Measurements from ENCODE around the gene TXNDC5. TPM values are rescaled to one million over a fixed set of nuclear protein-coding genes. Genes with fewer than 3 reads are reported as not detected.

The TXNDC5 gene
- total RNA-seq, 1 donor from 2014 or later, result 192 TPM

DNA sequence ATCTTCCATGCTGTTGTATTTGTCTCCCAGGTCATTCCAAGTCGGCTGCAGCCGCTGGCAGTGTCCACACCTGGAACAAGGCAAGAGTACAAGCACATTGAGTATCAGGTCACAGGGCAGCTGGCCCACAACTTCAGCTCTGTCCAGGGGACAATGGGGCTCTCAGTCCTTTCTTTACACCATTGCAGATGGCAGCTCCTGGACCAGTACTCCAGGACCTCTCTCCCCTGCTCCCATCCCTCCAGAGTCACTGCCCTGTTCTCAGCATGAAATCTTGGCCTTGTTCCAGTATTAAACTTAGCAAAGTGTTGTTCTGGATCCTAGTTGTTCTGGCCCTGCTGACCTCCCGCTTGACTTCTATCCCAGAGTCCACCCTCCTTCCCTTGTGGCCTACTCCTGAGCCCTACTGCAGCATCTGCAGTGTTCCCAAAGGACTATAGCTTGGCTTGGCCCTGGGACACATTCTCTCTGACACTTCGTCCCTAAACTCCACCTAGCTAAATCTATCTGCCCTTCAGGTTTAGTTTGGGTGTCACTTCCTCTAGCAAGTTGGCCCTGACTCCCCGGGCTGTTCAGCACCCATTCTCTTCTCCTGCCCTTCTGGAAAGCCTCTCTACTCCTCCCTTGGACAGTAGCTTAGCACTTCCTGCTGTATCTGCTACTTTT, 5.8 kb downstream of the TXNDC5 start:
- Histone ChIP-seq H3K4me1 (peaks cover 3 to 9% of the 10 kb centered on the region in 2 donors), H3K27ac (no peak overlapping the region), H3K36me3 (peaks cover 43 to 48% of the 10 kb centered on the region in 2 donors), H3K9me3 (no peaks in the 10 kb centered on the region), H3K27me3 (no peaks in the 10 kb centered on the region), H3K4me3 (no peak overlapping the region)
- intact Hi-C loops (cut with DNase I), result no loop called here
- no peak for DNase-seq (ENCODE audit: low spot score in 2 of 2)
- TF ChIP-seq, protein P1, sequence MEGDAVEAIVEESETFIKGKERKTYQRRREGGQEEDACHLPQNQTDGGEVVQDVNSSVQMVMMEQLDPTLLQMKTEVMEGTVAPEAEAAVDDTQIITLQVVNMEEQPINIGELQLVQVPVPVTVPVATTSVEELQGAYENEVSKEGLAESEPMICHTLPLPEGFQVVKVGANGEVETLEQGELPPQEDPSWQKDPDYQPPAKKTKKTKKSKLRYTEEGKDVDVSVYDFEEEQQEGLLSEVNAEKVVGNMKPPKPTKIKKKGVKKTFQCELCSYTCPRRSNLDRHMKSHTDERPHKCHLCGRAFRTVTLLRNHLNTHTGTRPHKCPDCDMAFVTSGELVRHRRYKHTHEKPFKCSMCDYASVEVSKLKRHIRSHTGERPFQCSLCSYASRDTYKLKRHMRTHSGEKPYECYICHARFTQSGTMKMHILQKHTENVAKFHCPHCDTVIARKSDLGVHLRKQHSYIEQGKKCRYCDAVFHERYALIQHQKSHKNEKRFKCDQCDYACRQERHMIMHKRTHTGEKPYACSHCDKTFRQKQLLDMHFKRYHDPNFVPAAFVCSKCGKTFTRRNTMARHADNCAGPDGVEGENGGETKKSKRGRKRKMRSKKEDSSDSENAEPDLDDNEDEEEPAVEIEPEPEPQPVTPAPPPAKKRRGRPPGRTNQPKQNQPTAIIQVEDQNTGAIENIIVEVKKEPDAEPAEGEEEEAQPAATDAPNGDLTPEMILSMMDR (IDR thresholded peaks at IDR 0.05), result no peak

DNA sequence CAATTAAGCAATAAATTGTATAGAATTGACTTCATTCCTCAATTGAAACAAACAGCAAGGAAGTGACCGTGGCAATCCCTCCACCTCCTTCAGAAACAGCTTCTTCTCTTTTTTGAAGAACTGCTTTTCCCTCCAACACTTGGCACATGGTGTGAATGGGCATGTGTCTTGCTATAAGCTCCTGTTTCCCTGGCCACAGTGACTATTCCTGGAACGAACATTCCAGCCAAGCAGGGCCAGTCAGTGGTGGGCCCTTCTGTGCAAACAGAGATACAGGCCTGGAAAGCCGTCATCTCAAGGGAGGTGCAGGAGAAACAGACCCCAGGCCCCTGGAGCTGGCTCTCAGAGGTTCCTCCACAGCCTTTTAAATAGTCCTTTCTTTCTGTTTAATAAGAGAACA, 6.9 kb downstream of the TXNDC5 start:
- intact Hi-C loops (cut with DNase I), result no loop called here
- Histone ChIP-seq H3K36me3 (peaks cover 49 to 59% of the 10 kb centered on the region in 2 donors), H3K4me1 (peaks cover 0 to 4% of the 10 kb centered on the region in 2 donors), H3K9me3 (no peaks in the 10 kb centered on the region), H3K27me3 (no peaks in the 10 kb centered on the region), H3K27ac (no peak overlapping the region), H3K4me3 (no peak overlapping the region)
- no peak for DNase-seq (ENCODE audit: low spot score in 2 of 2)
- TF ChIP-seq, protein P1 (IDR thresholded peaks at IDR 0.05), result no peak

DNA sequence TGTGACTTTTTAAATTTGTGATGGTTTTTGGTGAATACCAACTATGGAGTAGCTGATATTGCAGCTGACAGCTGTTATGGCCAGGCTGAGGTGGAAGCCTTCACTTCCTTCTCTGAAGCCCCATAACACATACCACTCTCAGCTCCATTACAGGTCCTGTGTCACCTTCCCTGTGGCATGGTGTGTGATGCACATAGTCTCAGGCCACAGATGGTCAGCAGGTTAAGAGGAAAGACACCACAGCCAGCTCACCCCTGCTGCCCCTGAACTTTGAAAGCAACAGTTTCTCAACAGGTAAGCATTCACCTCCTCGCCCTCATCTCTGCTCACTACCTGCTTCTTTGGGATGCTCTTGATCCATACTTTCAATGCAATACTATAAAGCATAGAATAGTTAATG, 7.7 kb downstream of the TXNDC5 start:
- H3K27ac ChIP-seq, result no peak overlapping the region
- H3K9me3 ChIP-seq, result no peaks in the 10 kb centered on the region
- no peak overlapping the region for H3K4me3 ChIP-seq
- TF ChIP-seq, protein P1 (IDR thresholded peaks at IDR 0.05), result no peak
- H3K27me3 ChIP-seq, result no peaks in the 10 kb centered on the region
- intact Hi-C loops (cut with DNase I), result no loop called here
- H3K4me1 ChIP-seq, result peaks cover 0 to 4% of the 10 kb centered on the region in 2 donors
- peaks cover 57 to 67% of the 10 kb centered on the region in 2 donors for H3K36me3 ChIP-seq
- no peak for DNase-seq (ENCODE audit: low spot score in 2 of 2)

DNA sequence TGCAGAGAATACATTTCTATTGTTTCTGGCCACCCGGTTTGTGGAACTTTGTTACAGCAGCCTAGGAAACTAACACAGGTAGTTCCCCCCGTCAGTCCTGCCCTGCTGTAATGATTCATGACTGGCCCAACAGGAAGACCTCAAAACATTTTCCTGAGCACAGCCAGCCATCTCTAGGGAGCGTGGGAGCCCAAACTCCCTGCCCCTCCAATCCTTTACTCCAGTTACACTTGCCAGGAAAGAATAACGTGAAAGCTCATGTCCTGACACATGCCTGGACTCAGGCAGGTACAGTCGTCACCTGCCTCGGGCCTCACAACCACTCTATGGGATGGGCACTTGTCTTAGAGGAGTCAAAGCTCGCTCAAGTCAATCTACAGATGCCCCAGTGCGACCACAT, 8.4 kb downstream of the TXNDC5 start:
- Histone ChIP-seq H3K9me3 (no peaks in the 10 kb centered on the region), H3K4me1 (no peaks in the 10 kb centered on the region), H3K27ac (no peak overlapping the region), H3K27me3 (no peaks in the 10 kb centered on the region), H3K36me3 (peaks cover 62 to 74% of the 10 kb centered on the region in 2 donors), H3K4me3 (no peak overlapping the region)
- TF ChIP-seq, protein P1 (IDR thresholded peaks at IDR 0.05), result no peak
- intact Hi-C loops (cut with DNase I), result no loop called here
- DNase-seq (ENCODE audit: low spot score in 2 of 2), result no peak

DNA sequence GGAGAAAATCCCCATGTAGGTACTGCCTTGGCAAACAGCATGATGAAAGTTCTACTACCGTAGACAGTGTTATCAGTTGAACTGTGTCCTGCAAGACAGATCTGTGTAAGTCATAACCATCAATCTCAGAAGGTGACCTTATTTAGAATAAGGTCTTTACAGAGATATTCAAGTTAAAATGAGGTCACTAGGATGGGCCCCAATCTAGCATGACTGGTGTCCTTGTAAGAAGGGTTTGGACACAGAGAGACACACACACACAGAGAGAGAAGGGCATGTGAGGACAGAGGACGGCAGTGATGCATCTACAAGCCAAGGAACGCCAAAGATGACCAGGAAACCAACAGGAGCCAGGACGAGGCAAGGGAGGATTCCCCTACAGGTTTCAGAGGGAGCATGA, 8.8 kb downstream of the TXNDC5 start:
- intact Hi-C loops (cut with DNase I), result no loop called here
- TF ChIP-seq, protein P1 (IDR thresholded peaks at IDR 0.05), result no peak

More for the DNA sequence above, 8.8 kb downstream of the TXNDC5 start:
- Histone ChIP-seq H3K27ac (no peak overlapping the region), H3K4me3 (no peak overlapping the region), H3K9me3 (no peaks in the 10 kb centered on the region), H3K36me3 (peaks cover 66 to 78% of the 10 kb centered on the region in 2 donors), H3K27me3 (no peaks in the 10 kb centered on the region), H3K4me1 (no peaks in the 10 kb centered on the region)
- no peak for DNase-seq (ENCODE audit: low spot score in 2 of 2)
